ENCODE measurements around the gene SIVA1. TPM values are rescaled to one million over a fixed set of nuclear protein-coding genes. Genes with fewer than 3 reads are reported as not detected.

SIVA1 gene
- total RNA-seq: 10 to 100 TPM; 59.7 to 74.8 (median 59.8) TPM
- total RNA-seq (2013): 33.7 TPM

GRCh38 chr14:104752735-104753527, at the start of gene SIVA1:
SIVA1 (plus strand) TSS chr14:104753147; CDS start chr14:104753202, 55 bp downstream.
- Histone ChIP-seq H3K27ac (ENCODE audit: low read length) (peak within 1 kb of the TSS; percentile 84), H3K36me3 (ENCODE audit: control insufficient read depth, insufficient read depth, low read length) (peaks cover 8% of the 10 kb centered on the region), H3K9me3 (ENCODE audit: control insufficient read depth, insufficient read depth, low read length) (no peaks in the 10 kb centered on the region), H3K27me3 (ENCODE audit: control insufficient read depth, insufficient read depth, low read length) (no peaks in the 10 kb centered on the region), H3K4me3 (ENCODE audit: low read length) (peak within 1 kb of the TSS; percentile 87), H3K4me1 (ENCODE audit: control insufficient read depth, insufficient read depth, low read length) (peaks cover 37% of the 10 kb centered on the region)
- intact Hi-C loops (cut with micrococcal nuclease): loop anchor here (1.0 to 2.0 kb wide), 2 partner anchors 29 to 42 kb away; partner anchors contain the start of genes ADSS1 and AKT1
- no peaks in the 10 kb centered on the region for H3K9me3 Mint-ChIP-seq
- peak within 1 kb of the TSS; percentile 97 for H3K4me3 Mint-ChIP-seq
- no peaks in the 10 kb centered on the region for H3K27me3 Mint-ChIP-seq (ENCODE audit: low read depth in 2 of 2)
- no peaks in the 10 kb centered on the region for H3K36me3 Mint-ChIP-seq
- DNase-seq: peak; percentile 98 to 100
- WGBS (ENCODE audit: insufficient coverage): under 1% methylated on average over 95 of the region's 95 CpGs
- peaks cover 25 to 34% of the 10 kb centered on the region in 2 donors for H3K4me1 Mint-ChIP-seq
- H3K27ac Mint-ChIP-seq: peak within 1 kb of the TSS; percentile 90 to 97
- no peak for TF ChIP-seq CTCF (IDR thresholded peaks at IDR 0.05)
- peak; percentile 88 to 95 (median 88) for ATAC-seq

- Mint-ChIP-seq H3K27ac (no peak overlapping the region), H3K4me3 (no peak overlapping the region)
- intact Hi-C loops (cut with micrococcal nuclease): no loop called here
Measured at GRCh38 chr14:104703269-104703668, 49.7 kb upstream of the SIVA1 start.

GRCh38 chr14:104704252-104704651, 48.7 kb upstream of the SIVA1 start:
- Histone ChIP-seq H3K4me3 (ENCODE audit: low read length) (no peak overlapping the region), H3K27ac (ENCODE audit: low read length) (no peak overlapping the region), H3K4me1 (ENCODE audit: control insufficient read depth, insufficient read depth, low read length) (peaks cover 4% of the 10 kb centered on the region), H3K36me3 (ENCODE audit: control insufficient read depth, insufficient read depth, low read length) (no peaks in the 10 kb centered on the region), H3K27me3 (ENCODE audit: control insufficient read depth, insufficient read depth, low read length) (no peaks in the 10 kb centered on the region), H3K9me3 (ENCODE audit: control insufficient read depth, insufficient read depth, low read length) (no peaks in the 10 kb centered on the region)
- no peak overlapping the region for H3K4me3 Mint-ChIP-seq
- intact Hi-C loops (cut with micrococcal nuclease): no loop called here
- H3K27ac Mint-ChIP-seq: no peak overlapping the region
- H3K9me3 Mint-ChIP-seq: no peaks in the 10 kb centered on the region
- H3K36me3 Mint-ChIP-seq: no peaks in the 10 kb centered on the region
- TF ChIP-seq CTCF (IDR thresholded peaks at IDR 0.05): no peak
- 97% methylated on average over 22 of the region's 22 CpGs for WGBS (ENCODE audit: insufficient coverage)
- no peaks in the 10 kb centered on the region for H3K27me3 Mint-ChIP-seq (ENCODE audit: low read depth in 2 of 2)
- H3K4me1 Mint-ChIP-seq: peaks cover 0 to 6% of the 10 kb centered on the region in 2 donors
- DNase-seq (no peak), ATAC-seq (no peak)

More at GRCh38 chr14:104703269-104703668, 49.7 kb upstream of the SIVA1 start:
- ATAC-seq (no peak), DNase-seq (no peak)
- no peaks in the 10 kb centered on the region for H3K4me1 Mint-ChIP-seq
- Histone ChIP-seq H3K36me3 (ENCODE audit: control insufficient read depth, insufficient read depth, low read length) (no peaks in the 10 kb centered on the region), H3K4me3 (ENCODE audit: low read length) (no peak overlapping the region), H3K9me3 (ENCODE audit: control insufficient read depth, insufficient read depth, low read length) (no peaks in the 10 kb centered on the region), H3K4me1 (ENCODE audit: control insufficient read depth, insufficient read depth, low read length) (peaks cover under 1% of the 10 kb centered on the region), H3K27ac (ENCODE audit: low read length) (no peak overlapping the region), H3K27me3 (ENCODE audit: control insufficient read depth, insufficient read depth, low read length) (no peaks in the 10 kb centered on the region)
- TF ChIP-seq CTCF (IDR thresholded peaks at IDR 0.05): no peak
- no peaks in the 10 kb centered on the region for H3K27me3 Mint-ChIP-seq (ENCODE audit: low read depth in 2 of 2)
- WGBS (ENCODE audit: insufficient coverage): 97% methylated on average over 28 of the region's 28 CpGs
- H3K36me3 Mint-ChIP-seq: no peaks in the 10 kb centered on the region
- H3K9me3 Mint-ChIP-seq: no peaks in the 10 kb centered on the region
